ENCODE results near the gene ALS2CL.

GRCh38 chr3:46663591-46664135, 29.8 kb downstream of the ALS2CL start:
- 0 out of 3 replicates have a peak, but pooled peaks have one; percentile 10 for TF ChIP-seq CTCF (IDR thresholded peaks at IDR 0.05)
- no peak for TF ChIP-seq EP300 (IDR thresholded peaks at IDR 0.05)
- no peak for TF ChIP-seq ATOH8 (CRISPR knock-in tag; IDR thresholded peaks at IDR 0.05; ENCODE audit: low read depth)
